Astrocyte (in vitro differentiated cells and primary cell): ENCODE data around the gene MPP1. TPM values are rescaled to one million over a fixed set of nuclear protein-coding genes. Genes with fewer than 3 reads are reported as not detected.
A peak's percentile ranks its signal among the peaks of the same experiment; 100 is the strongest.

Source experiments
- DNase-seq: peaks from one replicate; pipeline ENCODE4 v3.0.0-alpha.2; 2010; ENCODE audit warnings: low read depth
- FAIRE-seq: peaks from 2 replicates; lab custom pipeline; 2011; peaks lifted over from hg19 to GRCh38; lab: Jason Lieb, UNC
- H2AFZ ChIP-seq: 2 replicates; pipeline ENCODE4 v1.6.0; 2012; ENCODE audit warnings: low read depth, low read length, inconsistent platforms
- H3K27ac ChIP-seq: 2 replicates; pipeline ENCODE4 v1.5.1; 2011; ENCODE audit warnings: low read depth, low read length, inconsistent platforms
- H3K27me3 ChIP-seq: 2 replicates; pipeline ENCODE4 v1.6.0; 2011; ENCODE audit warnings: low read length, inconsistent platforms; ENCODE audit not compliant: insufficient read depth
- H3K36me3 ChIP-seq: 2 replicates; pipeline ENCODE4 v1.5.1; 2011; ENCODE audit warnings: low read length, inconsistent platforms; ENCODE audit not compliant: insufficient read depth
- H3K4me1 ChIP-seq: 2 replicates; pipeline ENCODE4 v1.5.1; 2011; ENCODE audit warnings: low read length, inconsistent platforms; ENCODE audit not compliant: insufficient read depth
- H3K4me2 ChIP-seq: 2 replicates; pipeline ENCODE4 v1.6.0; 2012; ENCODE audit warnings: low read length, inconsistent platforms
- H3K4me3 ChIP-seq: 2 replicates; pipeline ENCODE4 v1.5.1; 2011; ENCODE audit warnings: low read depth, mild to moderate bottlenecking, low read length, inconsistent platforms; ENCODE audit not compliant: insufficient read depth
- H3K79me2 ChIP-seq: 2 replicates; pipeline ENCODE4 v1.6.0; 2012; ENCODE audit warnings: mild to moderate bottlenecking, low read length, inconsistent platforms; ENCODE audit not compliant: insufficient read depth
- H3K9ac ChIP-seq: 2 replicates; pipeline ENCODE4 v1.6.0; 2012; ENCODE audit warnings: mild to moderate bottlenecking, low read length, inconsistent platforms
- H3K9me3 ChIP-seq: 2 replicates; pipeline ENCODE4 v1.5.1; 2012; ENCODE audit warnings: low read depth, mild to moderate bottlenecking, low read length, inconsistent platforms; ENCODE audit not compliant: insufficient read depth
- H4K20me1 ChIP-seq: 2 replicates; pipeline ENCODE4 v1.6.0; 2012; ENCODE audit warnings: low read length, inconsistent platforms; ENCODE audit not compliant: insufficient read depth
- H3K27ac Mint-ChIP-seq: one replicate; pipeline ENCODE4 v1.8.0; 2021; ENCODE audit warnings: mild to moderate bottlenecking, mixed read lengths; ENCODE audit not compliant: unreplicated experiment
- H3K27me3 Mint-ChIP-seq: one replicate; pipeline ENCODE4 v1.8.0; 2021; ENCODE audit warnings: low read depth, mixed read lengths; ENCODE audit not compliant: unreplicated experiment
- H3K36me3 Mint-ChIP-seq: one replicate; pipeline ENCODE4 v1.8.0; 2021; ENCODE audit warnings: low read depth, mixed read lengths; ENCODE audit not compliant: unreplicated experiment
- H3K4me1 Mint-ChIP-seq: one replicate; pipeline ENCODE4 v1.8.0; 2021; ENCODE audit warnings: low read depth, mixed read lengths; ENCODE audit not compliant: unreplicated experiment
- H3K4me3 Mint-ChIP-seq: one replicate; pipeline ENCODE4 v1.8.0; 2021; ENCODE audit warnings: mild to moderate bottlenecking, moderate library complexity, mixed read lengths; ENCODE audit not compliant: unreplicated experiment
- H3K9me3 Mint-ChIP-seq: one replicate; pipeline ENCODE4 v1.8.0; 2021; ENCODE audit warnings: mild to moderate bottlenecking, mixed read lengths; ENCODE audit not compliant: unreplicated experiment
- CTCF ChIP-seq: IDR thresholded peaks from 2 replicates; pipeline ENCODE4 v1.5.1; 2011; ENCODE audit warnings: low read depth, mild to moderate bottlenecking, inconsistent platforms, low read length, moderate library complexity; ENCODE audit not compliant: insufficient read depth
- EZH2 ChIP-seq: IDR thresholded peaks from 2 replicates; pipeline ENCODE4 v1.6.1; 2012; ENCODE audit warnings: mild to moderate bottlenecking, low read length, inconsistent platforms; ENCODE audit not compliant: insufficient read depth
- total RNA-seq: library from RNA; stranded (reverse); gene quantifications from 2 replicates; pipeline ENCODE4 v1.2.1, GENCODE V29; 2021

Gene MPP1
- total RNA-seq, 1 donor from 2014 or later = 9.0 TPM

DNA sequence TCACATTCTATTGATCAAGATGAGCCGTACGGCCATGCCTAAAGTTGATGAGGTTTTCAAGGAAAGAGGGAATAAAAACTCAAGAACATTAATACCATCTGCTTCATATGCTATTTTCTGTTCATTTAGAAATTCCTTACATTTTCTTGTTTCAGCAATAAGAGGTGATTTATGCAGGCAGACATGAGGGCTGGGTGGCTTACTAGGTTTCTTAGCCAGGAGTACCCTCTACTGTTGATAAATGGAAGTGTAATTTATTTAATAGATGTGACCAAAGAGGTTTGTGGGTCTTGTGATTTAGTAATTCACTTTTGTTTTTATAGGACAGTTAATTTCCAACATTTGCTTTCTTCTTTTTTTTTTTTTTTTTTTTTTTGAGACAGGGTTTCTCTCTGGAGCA is 35.6 kb upstream of the MPP1 start:
- no peak overlapping the region for H2AFZ ChIP-seq
- H3K27ac Mint-ChIP-seq = no peak overlapping the region
- H3K9me3 ChIP-seq = no peaks in the 10 kb centered on the region
- no peaks in the 10 kb centered on the region for H3K36me3 ChIP-seq
- FAIRE-seq (peak; percentile 99), DNase-seq (peak; percentile 26)
- no peak overlapping the region for H3K4me3 Mint-ChIP-seq
- H3K9ac ChIP-seq = no peak overlapping the region
- H3K4me3 ChIP-seq = no peak overlapping the region
- H3K4me1 Mint-ChIP-seq = no peaks in the 10 kb centered on the region
- no peaks in the 10 kb centered on the region for H3K27me3 ChIP-seq
- no peak overlapping the region for H3K27ac ChIP-seq
- H3K4me1 ChIP-seq = no peaks in the 10 kb centered on the region
- no peak overlapping the region for H3K4me2 ChIP-seq
- TF ChIP-seq CTCF (peak; percentile 36), EZH2 (no peak)
- no peaks in the 10 kb centered on the region for H4K20me1 ChIP-seq
- peaks cover 2% of the 10 kb centered on the region for H3K9me3 Mint-ChIP-seq
- H3K36me3 Mint-ChIP-seq = no peaks in the 10 kb centered on the region
- H3K79me2 ChIP-seq = no peaks in the 10 kb centered on the region
- H3K27me3 Mint-ChIP-seq = no peaks in the 10 kb centered on the region

DNA sequence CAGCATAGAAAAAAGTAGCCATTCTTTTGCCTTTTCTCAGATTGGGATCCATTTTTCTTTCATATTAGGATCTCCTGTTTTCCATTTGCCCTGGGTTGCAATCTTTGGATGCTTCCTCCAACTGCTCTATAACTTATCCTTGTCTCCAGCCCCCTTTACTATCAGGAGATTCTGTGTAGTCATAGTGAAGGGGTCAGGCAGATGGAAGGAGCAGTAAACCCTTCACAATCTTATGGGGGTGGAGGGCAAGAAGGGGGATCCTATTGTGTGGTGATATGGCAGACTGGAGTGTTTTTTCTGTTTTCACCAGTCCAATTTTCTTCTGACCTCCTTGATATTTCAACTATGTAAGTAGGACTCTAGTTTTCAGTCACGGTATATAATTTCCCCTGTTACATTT is 30.9 kb upstream of the MPP1 start:
- H3K4me2 ChIP-seq = no peak overlapping the region
- TF ChIP-seq EZH2 = no peak
- no peak for TF ChIP-seq CTCF
- H3K9ac ChIP-seq = no peak overlapping the region
- Mint-ChIP-seq H3K27me3 (no peaks in the 10 kb centered on the region), H3K27ac (no peak overlapping the region), H3K4me1 (no peaks in the 10 kb centered on the region), H3K36me3 (no peaks in the 10 kb centered on the region), H3K4me3 (no peak overlapping the region), H3K9me3 (peaks cover 2% of the 10 kb centered on the region)
- H3K36me3 ChIP-seq = no peaks in the 10 kb centered on the region
- no peak overlapping the region for H3K4me3 ChIP-seq
- H3K79me2 ChIP-seq = no peaks in the 10 kb centered on the region
- DNase-seq (no peak), FAIRE-seq (no peak)
- H3K27ac ChIP-seq = no peak overlapping the region
- no peak overlapping the region for H2AFZ ChIP-seq
- no peaks in the 10 kb centered on the region for H3K9me3 ChIP-seq
- H3K4me1 ChIP-seq = no peaks in the 10 kb centered on the region
- no peaks in the 10 kb centered on the region for H3K27me3 ChIP-seq
- H4K20me1 ChIP-seq = no peaks in the 10 kb centered on the region

DNA sequence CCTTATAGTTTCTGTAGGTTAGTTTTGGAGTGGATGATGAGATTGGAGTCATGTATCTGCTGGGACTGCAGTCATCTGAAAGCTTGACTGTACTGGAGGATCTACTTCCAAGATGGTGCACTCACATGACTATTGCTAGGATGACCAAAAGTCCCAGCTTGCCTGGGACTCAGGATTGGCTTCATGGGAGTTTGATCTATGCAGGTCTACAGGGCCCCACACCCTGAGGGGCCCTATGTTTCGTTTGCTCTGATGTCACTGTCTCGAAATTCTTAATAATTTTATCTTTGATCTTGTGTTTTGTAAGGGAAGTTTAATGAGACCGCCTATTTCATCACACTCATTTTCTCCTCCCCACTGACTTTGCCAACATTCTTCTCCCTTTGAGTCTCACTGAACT is 29.3 kb upstream of the MPP1 start, which contains the start of gene SMIM9:
Gene SMIM9, minus strand, starts transcription at position 101 of the 400 bp plus-strand sequence. CDS start 3,806 bp downstream, outside the sequence.
- H3K27ac Mint-ChIP-seq = no peak within 1 kb of the TSS
- H3K9me3 Mint-ChIP-seq = no peaks in the 10 kb centered on the region
- no peak within 1 kb of the TSS for H3K4me2 ChIP-seq
- H3K36me3 ChIP-seq = no peaks in the 10 kb centered on the region
- no peaks in the 10 kb centered on the region for H4K20me1 ChIP-seq
- no peaks in the 10 kb centered on the region for H3K27me3 Mint-ChIP-seq
- H3K27ac ChIP-seq = no peak within 1 kb of the TSS
- no peak for FAIRE-seq
- H3K4me3 ChIP-seq = no peak within 1 kb of the TSS
- no peaks in the 10 kb centered on the region for H3K9me3 ChIP-seq
- H3K4me1 Mint-ChIP-seq = no peaks in the 10 kb centered on the region
- DNase-seq = no peak
- no peaks in the 10 kb centered on the region for H3K27me3 ChIP-seq
- H3K36me3 Mint-ChIP-seq = no peaks in the 10 kb centered on the region
- TF ChIP-seq EZH2 = no peak
- TF ChIP-seq CTCF = no peak
- H3K79me2 ChIP-seq = no peaks in the 10 kb centered on the region
- no peak within 1 kb of the TSS for H3K4me3 Mint-ChIP-seq
- no peak within 1 kb of the TSS for H3K9ac ChIP-seq
- no peaks in the 10 kb centered on the region for H3K4me1 ChIP-seq
- no peak within 1 kb of the TSS for H2AFZ ChIP-seq
